Stimulated activated CD8-positive, alpha-beta memory T cell treated with anti-CD3 and anti-CD28 coated beads, Interleukin-15, amount 100 ng/mL, for 1 hour (primary cell): ENCODE data around the gene SLC5A2.
A peak's percentile ranks its signal among the peaks of the same experiment; 100 is the strongest.
"Not testable (repeated sequence)": the region's sequence is repeated elsewhere in the genome, so short reads cannot be mapped to it uniquely, and the experiment has no call there.

Source experiments
- DNase-seq: peaks from one replicate; pipeline ENCODE4 v3.0.0-alpha.2; 2020; ENCODE audit warnings: low read depth

Gene SLC5A2

GRCh38 chr16:31483081-31483480 is at the start of gene SLC5A2:
SLC5A2 (plus strand) TSS chr16:31483123; CDS start chr16:31483137, 14 bp downstream.
- DNase-seq, result no peak

DNA sequence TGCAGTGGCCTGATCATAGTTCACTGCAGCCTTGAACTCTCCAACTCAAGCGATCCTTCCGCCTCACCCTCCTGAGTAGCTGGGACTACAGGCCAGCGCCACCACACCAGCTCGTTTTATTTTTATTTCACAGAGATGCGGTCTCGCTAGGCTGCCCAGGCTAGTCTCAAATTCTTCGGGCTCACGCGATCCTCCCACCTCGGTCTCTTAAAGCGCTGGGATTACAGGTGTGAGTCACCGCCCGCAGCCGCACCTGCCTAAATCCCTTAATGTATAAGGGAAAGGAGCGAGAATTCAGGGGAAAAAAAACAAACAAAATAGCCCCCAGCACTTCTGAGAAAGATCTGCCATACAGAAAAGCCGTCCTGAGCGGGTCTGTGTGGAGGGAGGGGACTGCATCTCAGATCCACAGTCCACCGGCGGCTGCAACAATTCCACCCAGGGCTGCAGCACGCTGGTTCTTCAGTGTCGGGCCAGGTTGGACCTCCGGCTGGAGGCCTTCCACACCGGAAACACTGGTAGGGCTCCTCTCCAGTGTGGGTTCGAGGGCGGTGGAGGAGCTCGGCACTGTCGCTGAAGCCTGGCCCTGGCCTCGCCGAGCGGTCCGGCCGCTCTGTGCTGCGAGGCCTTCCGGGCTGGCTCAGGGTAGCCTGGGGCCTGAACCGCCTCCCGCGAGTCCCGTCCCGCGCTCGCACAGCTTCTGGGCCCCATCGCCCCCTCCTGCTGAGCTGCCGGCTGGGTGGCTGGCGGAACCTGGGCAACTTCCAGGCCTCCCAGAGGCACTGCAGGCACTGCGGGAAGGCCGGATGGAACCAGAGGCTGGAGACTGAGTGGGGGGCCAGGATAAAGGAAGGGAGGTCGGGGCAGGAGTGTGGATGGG is 47.3 kb upstream of the SLC5A2 start:
- DNase-seq, result no peak

- no peak for DNase-seq
Measured at GRCh38 chr16:31436221-31437045, 46.5 kb upstream of the SLC5A2 start.

- DNase-seq, result no peak
Measured at GRCh38 chr16:31438414-31438813, 44.5 kb upstream of the SLC5A2 start.

DNA sequence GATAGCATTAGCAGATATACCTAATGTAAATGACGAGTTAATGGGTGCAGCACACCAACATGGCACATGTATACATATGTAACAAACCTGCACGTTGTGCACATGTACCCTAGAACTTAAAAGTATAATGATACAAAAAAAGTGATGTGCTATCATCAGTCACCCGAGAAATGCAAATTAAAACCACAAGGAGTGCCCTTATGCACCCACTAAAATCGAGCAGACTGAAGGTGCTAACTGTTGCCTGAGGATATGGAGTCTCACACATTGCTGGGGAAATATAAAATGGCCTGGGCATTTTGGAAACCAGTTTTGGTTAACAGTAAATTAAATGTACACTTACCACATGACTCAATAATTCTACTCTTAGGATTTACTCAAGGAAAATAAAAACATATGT is 43.9 kb upstream of the SLC5A2 start:
- DNase-seq, result not testable (repeated sequence)

- DNase-seq, result no peak
Measured at GRCh38 chr16:31439519-31439918, 43.4 kb upstream of the SLC5A2 start.

DNA sequence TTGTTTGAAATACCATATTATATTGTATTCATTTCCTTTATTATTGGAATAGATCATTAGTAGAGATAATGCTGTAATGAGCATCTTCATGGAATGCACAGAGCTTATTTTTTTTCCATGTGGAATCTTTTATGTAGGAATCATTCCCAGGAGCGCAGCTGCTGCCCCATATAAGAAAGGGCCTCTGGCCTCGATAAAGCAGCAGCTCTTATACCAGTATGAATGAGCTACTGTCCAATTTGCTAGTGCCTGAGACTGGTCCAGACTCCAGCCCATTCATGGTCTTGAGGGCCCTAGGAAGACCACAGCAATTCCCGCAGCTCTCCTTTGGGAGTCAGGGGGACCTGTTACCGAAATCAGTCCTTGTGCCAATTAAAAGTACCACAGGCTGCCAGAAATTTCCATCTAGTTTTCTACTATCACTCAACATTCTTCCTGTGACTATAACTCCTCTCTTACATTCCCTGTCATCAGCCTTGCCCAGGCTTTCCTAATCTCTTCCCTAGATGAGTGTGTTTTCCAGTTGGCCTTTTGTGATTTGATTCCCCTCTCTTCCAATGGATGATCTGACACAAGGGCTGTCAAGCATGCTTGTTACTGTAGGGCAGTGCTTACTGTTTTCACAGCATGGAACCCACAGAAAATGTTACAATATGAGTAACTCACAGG is 42.3 kb upstream of the SLC5A2 start:
- DNase-seq, result no peak

DNA sequence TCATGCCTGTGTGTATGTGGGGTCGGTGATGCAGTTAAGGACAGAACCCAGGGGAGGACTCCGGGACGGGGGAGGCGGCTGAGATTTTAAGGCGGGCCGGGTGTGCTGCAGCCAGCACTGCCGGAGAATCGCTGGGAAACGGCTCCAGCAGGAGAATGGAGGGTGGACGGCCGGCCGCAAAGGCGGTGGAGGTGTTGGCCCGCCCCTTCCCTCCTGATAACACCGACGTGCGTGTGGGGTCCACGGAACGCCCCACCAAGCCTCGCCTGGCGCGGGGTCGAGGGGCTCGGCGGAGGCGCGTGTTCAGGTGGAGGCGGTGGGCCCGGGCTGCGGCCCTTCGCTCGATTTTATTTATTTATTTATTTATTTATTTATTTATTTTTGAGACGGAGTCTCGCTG is 41.0 kb upstream of the SLC5A2 start:
- DNase-seq, result no peak

GRCh38 chr16:31445931-31446330 is 37.0 kb upstream of the SLC5A2 start:
- DNase-seq, result not testable (repeated sequence)

DNA sequence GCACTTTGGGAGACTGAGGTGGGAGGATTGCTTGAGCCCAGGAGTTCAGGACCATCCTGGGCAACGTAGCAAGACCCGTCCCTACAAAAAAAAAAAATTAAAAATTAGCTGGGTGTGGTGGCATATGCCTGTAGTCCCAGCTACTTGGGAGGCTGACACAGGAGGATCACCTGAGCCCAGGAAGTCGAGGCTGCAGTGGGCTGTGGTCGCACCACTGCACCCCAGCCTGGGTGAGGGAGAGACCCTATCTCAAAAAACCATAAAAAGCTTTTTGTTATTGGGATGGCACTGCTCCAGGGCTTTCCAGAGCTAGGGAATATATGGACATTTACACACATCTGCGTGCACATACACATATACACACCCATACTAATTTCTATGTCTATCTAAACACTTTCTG is 31.7 kb upstream of the SLC5A2 start:
- DNase-seq, result no peak

DNA sequence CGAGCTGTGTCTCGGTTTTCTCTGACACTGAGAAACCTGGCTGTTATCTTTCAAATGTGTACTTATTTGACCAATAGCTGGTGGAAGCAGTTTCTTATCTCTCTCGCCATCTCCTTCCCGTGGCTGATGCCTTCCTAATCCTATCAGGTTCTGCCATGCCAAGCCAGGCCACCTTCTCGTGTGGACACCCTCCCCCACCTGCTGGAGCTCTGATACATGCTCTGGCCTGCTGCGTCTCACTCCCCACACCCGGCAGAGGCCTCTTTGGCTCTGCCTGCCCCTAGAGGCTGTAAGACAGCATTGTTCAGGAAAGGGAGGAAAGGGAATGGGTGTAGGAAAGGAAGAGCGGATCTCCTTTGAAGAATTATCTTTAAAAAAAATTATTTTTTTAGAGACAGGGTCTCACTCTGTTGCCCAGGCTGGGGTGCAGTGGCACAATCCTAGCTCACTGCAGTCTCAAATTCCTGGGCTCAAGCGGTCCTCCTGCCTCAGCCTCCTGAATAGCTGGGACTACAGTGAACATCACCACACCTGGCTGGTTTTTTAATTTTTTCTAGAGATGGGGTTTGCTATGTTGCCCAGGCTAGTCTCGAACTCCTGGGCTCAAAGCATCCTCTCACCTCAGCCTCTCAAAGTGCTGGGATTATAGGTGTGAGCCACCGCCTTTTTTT is 31.1 kb upstream of the SLC5A2 start:
- DNase-seq, result no peak

DNA sequence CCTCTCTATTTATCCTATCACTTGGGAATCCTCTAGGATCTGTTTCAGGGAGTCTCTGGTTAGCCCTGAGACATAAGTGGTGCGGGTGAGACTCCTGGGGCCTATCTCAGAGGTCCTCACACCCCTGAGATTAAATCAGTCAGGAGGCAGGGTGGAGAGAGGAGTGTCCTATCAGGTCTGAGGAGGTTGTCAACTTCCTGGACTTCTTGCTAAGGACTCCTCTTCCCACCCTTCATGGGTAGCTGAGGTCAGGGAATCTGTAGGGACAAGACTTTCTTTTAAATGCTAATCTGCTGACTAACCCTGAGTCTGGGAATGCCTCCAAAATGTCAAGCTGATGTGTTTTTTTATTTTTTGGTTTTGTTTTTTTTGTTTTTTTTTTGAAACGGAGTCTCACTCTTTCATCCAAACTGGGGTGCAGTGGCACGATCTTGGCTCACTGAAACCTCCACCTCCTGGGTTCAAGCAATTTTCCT is 30.3 kb upstream of the SLC5A2 start:
- DNase-seq, result no peak

- no peak for DNase-seq
Measured at GRCh38 chr16:31453255-31454204, 29.4 kb upstream of the SLC5A2 start.

DNA sequence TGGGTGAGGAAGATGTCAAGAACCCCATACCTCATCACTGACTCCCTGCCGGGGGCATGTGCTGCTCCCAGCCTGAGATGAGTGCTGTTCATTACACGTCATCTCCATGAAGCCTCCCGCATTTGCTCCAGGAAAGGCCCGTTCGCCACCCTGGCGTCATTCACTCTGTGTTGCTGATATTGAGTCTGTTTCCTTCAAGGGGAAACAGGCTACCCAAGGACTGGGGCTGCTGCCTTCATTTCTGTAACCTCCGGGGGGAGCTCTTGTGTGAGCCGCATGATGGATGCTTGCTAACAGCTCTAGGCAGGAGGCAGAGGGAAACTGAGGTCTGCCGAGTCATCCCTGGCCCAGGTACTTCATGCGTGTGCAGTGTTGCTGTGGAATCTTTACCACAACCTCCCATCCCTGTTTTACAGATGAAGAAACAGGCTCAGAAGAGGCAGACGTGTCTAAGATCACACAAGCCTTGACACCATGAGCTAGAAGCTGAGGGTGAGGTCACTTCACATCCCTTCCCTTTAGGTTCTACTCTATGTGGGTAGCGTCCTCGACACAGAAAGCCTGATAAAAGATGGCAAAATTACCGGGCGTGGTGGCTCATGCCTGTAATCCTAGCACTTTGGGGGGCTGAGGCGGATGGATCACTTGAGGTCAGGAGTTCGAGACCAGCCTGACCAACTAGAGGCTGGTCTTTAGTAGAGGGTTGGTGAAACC is 27.2 kb upstream of the SLC5A2 start:
- no peak for DNase-seq

- no peak for DNase-seq
Measured at GRCh38 chr16:31456988-31457360, 25.9 kb upstream of the SLC5A2 start.

DNA sequence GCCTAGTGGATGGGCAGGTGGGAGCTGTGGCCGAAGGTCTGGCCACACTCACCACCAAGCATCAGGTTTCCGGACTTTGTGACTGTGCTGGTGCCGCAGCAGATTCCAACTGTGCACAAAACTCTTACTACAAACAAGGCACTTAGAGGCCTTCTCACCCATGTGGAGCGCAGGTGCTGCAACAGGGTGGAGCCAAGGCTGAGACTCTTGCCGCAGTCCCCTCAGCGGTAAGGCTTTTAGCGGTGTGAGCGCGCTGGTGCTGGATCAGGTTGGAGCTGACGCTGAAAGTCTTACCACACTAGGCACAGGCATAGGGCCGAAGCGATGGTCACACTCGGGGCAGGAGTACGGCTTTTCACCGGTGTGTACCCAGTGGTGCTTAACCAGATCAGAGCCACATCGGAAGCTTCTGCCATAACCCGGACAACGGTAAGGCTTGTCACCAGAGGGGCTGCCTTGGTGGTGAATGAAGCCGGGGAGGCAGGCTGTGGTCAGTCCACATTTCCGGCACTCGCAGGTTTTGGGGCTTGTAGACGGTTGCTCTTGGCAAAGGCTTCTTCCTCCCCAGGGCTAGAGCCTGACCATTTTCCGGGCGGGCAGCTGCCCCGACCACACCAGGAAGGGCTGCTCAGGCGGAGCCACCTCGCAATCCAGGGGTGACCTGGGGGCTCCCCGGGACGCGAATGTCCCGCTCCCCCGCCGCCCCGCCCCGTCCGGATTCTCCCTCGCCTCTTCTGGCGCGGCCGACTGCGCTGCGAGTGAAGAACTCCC is 24.7 kb upstream of the SLC5A2 start:
- DNase-seq, result no peak

GRCh38 chr16:31458844-31459686 is 23.9 kb upstream of the SLC5A2 start, which contains the start of gene ARMC5:
ARMC5 (plus strand) TSS chr16:31459501; CDS start chr16:31459525, 24 bp downstream.
- peak; percentile 89 for DNase-seq
